Mammary epithelial cell (primary cell): Measurements from ENCODE around the gene PCBP3.

ENCODE experiments used
- CTCF ChIP-seq, 2 donors: IDR thresholded peaks in 1 of 2; conservative IDR thresholded peaks in 1 of 2; 2 replicates each; pipeline ENCODE4 v1.5.1; 2011 to 2012; ENCODE audit warnings: inconsistent platforms in 2 of 2, low read length in 2 of 2, mild to moderate bottlenecking in 2 of 2, control low read depth in 1 of 2, low read depth in 1 of 2; ENCODE audit not compliant: insufficient read depth in 1 of 2; ENCODE audit errors: extremely low read depth in 1 of 2
- EZH2 ChIP-seq: IDR thresholded peaks from 2 replicates; pipeline ENCODE4 v1.6.1; 2012; ENCODE audit warnings: low read length, inconsistent platforms, borderline replicate concordance

GRCh38 chr21:45887120-45887611, 243.6 kb downstream of the PCBP3 start:
- no peak for TF ChIP-seq CTCF (conservative IDR thresholded peaks at IDR 0.05 in 1 of 2, IDR thresholded peaks at IDR 0.05 in 1 of 2; ENCODE audit: extremely low read depth in 1 of 2, insufficient read depth in 1 of 2, low read depth in 1 of 2, low read length in 2 of 2)
- TF ChIP-seq EZH2: no peak
